ENCODE results near the gene RHOU. TPM values are rescaled to one million over a fixed set of nuclear protein-coding genes. Genes with fewer than 3 reads are reported as not detected.

The RHOU gene
- polyA plus RNA-seq, 1 donor from 2014 or later = 13.0 TPM

DNA sequence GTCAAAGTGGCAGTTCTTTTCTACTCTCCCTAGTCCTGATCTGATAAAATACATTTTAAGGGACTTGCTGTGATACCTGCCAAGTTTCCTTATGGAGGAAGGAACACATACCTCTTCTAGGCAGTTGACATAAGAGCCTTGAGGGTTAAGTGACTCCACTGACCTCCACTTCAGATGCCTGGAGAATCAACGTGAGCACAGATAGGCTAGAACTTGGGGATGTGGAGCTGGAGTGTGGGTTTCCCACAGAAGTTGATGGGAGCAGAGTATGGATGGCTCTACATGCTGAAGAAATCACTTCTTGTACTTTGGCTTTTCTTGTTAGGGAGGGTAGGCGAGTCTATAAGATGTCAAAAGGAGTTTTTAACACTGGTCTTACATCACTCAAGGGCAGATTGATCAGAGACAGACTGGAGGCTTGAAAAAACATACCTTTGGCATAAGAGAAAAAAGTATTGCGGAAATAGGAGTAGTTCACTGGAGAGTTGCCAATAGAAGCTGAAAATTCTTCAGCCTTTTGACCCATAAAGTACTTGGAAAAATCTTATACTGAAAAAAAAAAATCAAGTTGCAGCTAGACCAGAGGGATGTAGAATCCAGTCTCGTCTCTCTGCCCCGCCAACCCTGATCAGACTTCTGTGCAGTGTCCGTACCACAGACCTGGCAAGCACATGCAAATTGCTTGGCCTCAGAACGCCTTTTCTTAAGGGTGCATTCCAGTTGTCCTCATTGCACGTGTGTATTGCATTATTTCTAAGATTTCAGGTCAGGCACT is 5.5 kb downstream of the RHOU start:
- Histone ChIP-seq H2AFZ (ENCODE audit: low read depth, low read length) (no peak overlapping the region), H3K9me2 (ENCODE audit: insufficient read depth, low read length) (no peaks in the 10 kb centered on the region), H3K36me3 (ENCODE audit: insufficient read depth, low read length) (peaks cover 14% of the 10 kb centered on the region), H3F3A (ENCODE audit: insufficient read depth, low read length, poor library complexity, severe bottlenecking) (no peaks in the 10 kb centered on the region), H3K27ac (ENCODE audit: low read length) (no peak overlapping the region), H4K20me1 (ENCODE audit: insufficient read depth) (no peaks in the 10 kb centered on the region), H3K27me3 (ENCODE audit: insufficient read depth, low read depth, low read length) (no peaks in the 10 kb centered on the region), H3K4me3 (ENCODE audit: low read length) (no peak overlapping the region), H3K9ac (ENCODE audit: low read length) (no peak overlapping the region), H3K79me2 (replicated peaks; ENCODE audit: insufficient read depth, low read length) (peaks cover 15% of the 10 kb centered on the region), H3K4me2 (ENCODE audit: low read length) (no peak overlapping the region), H3K9me3 (ENCODE audit: low read length) (no peaks in the 10 kb centered on the region)
- TF ChIP-seq TAF1 (IDR thresholded peaks at IDR 0.05; ENCODE audit: low read depth) = no peak
- TF ChIP-seq EP300 (conservative IDR thresholded peaks at IDR 0.05; ENCODE audit: poor library complexity, severe bottlenecking) = no peak
- TF ChIP-seq REST (IDR thresholded peaks at IDR 0.05; ENCODE audit: borderline replicate concordance) = no peak
- TF ChIP-seq MXI1 (conservative IDR thresholded peaks at IDR 0.05; ENCODE audit: poor library complexity, severe bottlenecking) = no peak
- TF ChIP-seq POLR2AphosphoS5 (IDR thresholded peaks at IDR 0.05) = no peak
- TF ChIP-seq, protein P1, sequence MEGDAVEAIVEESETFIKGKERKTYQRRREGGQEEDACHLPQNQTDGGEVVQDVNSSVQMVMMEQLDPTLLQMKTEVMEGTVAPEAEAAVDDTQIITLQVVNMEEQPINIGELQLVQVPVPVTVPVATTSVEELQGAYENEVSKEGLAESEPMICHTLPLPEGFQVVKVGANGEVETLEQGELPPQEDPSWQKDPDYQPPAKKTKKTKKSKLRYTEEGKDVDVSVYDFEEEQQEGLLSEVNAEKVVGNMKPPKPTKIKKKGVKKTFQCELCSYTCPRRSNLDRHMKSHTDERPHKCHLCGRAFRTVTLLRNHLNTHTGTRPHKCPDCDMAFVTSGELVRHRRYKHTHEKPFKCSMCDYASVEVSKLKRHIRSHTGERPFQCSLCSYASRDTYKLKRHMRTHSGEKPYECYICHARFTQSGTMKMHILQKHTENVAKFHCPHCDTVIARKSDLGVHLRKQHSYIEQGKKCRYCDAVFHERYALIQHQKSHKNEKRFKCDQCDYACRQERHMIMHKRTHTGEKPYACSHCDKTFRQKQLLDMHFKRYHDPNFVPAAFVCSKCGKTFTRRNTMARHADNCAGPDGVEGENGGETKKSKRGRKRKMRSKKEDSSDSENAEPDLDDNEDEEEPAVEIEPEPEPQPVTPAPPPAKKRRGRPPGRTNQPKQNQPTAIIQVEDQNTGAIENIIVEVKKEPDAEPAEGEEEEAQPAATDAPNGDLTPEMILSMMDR (IDR thresholded peaks at IDR 0.05; ENCODE audit: poor library complexity, severe bottlenecking) = no peak
- TF ChIP-seq EZH2 (IDR thresholded peaks at IDR 0.05; ENCODE audit: borderline replicate concordance, insufficient read depth, low read length, poor library complexity, severe bottlenecking) = no peak
- no peak for TF ChIP-seq RAD21 (conservative IDR thresholded peaks at IDR 0.05)
- TF ChIP-seq SMC3 (conservative IDR thresholded peaks at IDR 0.05; ENCODE audit: poor library complexity) = no peak

- no peaks in the 10 kb centered on the region for H3K9me3 ChIP-seq (ENCODE audit: low read length)
- H3K79me2 ChIP-seq (replicated peaks; ENCODE audit: insufficient read depth, low read length) = no peaks in the 10 kb centered on the region
- H3K4me2 ChIP-seq (ENCODE audit: low read length) = no peak overlapping the region
- H3K36me3 ChIP-seq (ENCODE audit: insufficient read depth, low read length) = peaks cover 14% of the 10 kb centered on the region
- H3K9ac ChIP-seq (ENCODE audit: low read length) = no peak overlapping the region
- H4K20me1 ChIP-seq (ENCODE audit: insufficient read depth) = no peaks in the 10 kb centered on the region
- no peak overlapping the region for H3K27ac ChIP-seq (ENCODE audit: low read length)
- no peaks in the 10 kb centered on the region for H3K9me2 ChIP-seq (ENCODE audit: insufficient read depth, low read length)
- no peak overlapping the region for H2AFZ ChIP-seq (ENCODE audit: low read depth, low read length)
- H3F3A ChIP-seq (ENCODE audit: insufficient read depth, low read length, poor library complexity, severe bottlenecking) = no peaks in the 10 kb centered on the region
- no peaks in the 10 kb centered on the region for H3K27me3 ChIP-seq (ENCODE audit: insufficient read depth, low read depth, low read length)
- H3K4me3 ChIP-seq (ENCODE audit: low read length) = no peak overlapping the region
- TF ChIP-seq TAF1 (IDR thresholded peaks at IDR 0.05; ENCODE audit: low read depth) (no peak), REST (IDR thresholded peaks at IDR 0.05; ENCODE audit: borderline replicate concordance) (no peak), POLR2AphosphoS5 (IDR thresholded peaks at IDR 0.05) (no peak), RAD21 (conservative IDR thresholded peaks at IDR 0.05) (no peak), MXI1 (conservative IDR thresholded peaks at IDR 0.05; ENCODE audit: poor library complexity, severe bottlenecking) (no peak), SMC3 (conservative IDR thresholded peaks at IDR 0.05; ENCODE audit: poor library complexity) (no peak), EP300 (conservative IDR thresholded peaks at IDR 0.05; ENCODE audit: poor library complexity, severe bottlenecking) (no peak), EZH2 (IDR thresholded peaks at IDR 0.05; ENCODE audit: borderline replicate concordance, insufficient read depth, low read length, poor library complexity, severe bottlenecking) (no peak)
- TF ChIP-seq, protein P1 (IDR thresholded peaks at IDR 0.05; ENCODE audit: poor library complexity, severe bottlenecking) = no peak
These were observed 7.1 kb downstream of the RHOU start for GRCh38 chr1:228742281-228742860.

Measured in neural cell (in vitro differentiated cells).